Immature natural killer cell (primary cell): ENCODE data around the gene SDHB. TPM values are rescaled to one million over a fixed set of nuclear protein-coding genes. Genes with fewer than 3 reads are reported as not detected.

ENCODE experiments used
- polyA plus RNA-seq, 3 donors: library from polyadenylated mRNA; unstranded; fragments of 300-500 nt; fragmentation: Illumina TruSeq; gene quantifications; one replicate each; pipeline ENCODE4 v1.2.3, GENCODE V29; 2021

Gene SDHB
- polyA plus RNA-seq, 3 donors from 2014 or later: 142 to 299 (median 173) TPM

Other genes starting within 250 kb of the SDHB start
- gene RNU1-2, start 158.1 kb downstream of the SDHB start, polyA plus RNA-seq: 10 to 100 TPM in 1 of 3 donors, not detected in 2; 28.1 TPM
- gene CROCC, start 132.1 kb downstream of the SDHB start, polyA plus RNA-seq: 1 to 10 TPM in 2 of 3 donors, under 1 TPM in 1; 0.35 to 6.5 (median 5.4) TPM
- gene MFAP2, start 73.4 kb downstream of the SDHB start, polyA plus RNA-seq: not detected
- 10 to 100 TPM; 21.1 to 53.4 (median 26.3) TPM for gene ATP13A2, start 42.1 kb downstream of the SDHB start, polyA plus RNA-seq
- gene PADI2, start 65.4 kb upstream of the SDHB start, polyA plus RNA-seq: 1 to 10 TPM in 1 of 3 donors, under 1 TPM in 2; 0.15 to 1.6 (median 0.20) TPM
- gene PADI1, start 151.1 kb upstream of the SDHB start, polyA plus RNA-seq: not detected
- gene PADI3, start 195.1 kb upstream of the SDHB start, polyA plus RNA-seq: not detected